LNCAP (cell line): ENCODE results near the gene FBXO17.

Source experiments
- CTCF ChIP-seq: fragments of 450-650 bp; IDR thresholded peaks from 2 replicates; pipeline ENCODE4 v1.5.1; 2017; ENCODE audit warnings: mild to moderate bottlenecking

FBXO17 gene

GRCh38 chr19:38893341-38893771 is 82.2 kb downstream of the FBXO17 start:
- no peak for TF ChIP-seq CTCF

GRCh38 chr19:38892841-38893240 is 82.7 kb downstream of the FBXO17 start:
- no peak for TF ChIP-seq CTCF

DNA sequence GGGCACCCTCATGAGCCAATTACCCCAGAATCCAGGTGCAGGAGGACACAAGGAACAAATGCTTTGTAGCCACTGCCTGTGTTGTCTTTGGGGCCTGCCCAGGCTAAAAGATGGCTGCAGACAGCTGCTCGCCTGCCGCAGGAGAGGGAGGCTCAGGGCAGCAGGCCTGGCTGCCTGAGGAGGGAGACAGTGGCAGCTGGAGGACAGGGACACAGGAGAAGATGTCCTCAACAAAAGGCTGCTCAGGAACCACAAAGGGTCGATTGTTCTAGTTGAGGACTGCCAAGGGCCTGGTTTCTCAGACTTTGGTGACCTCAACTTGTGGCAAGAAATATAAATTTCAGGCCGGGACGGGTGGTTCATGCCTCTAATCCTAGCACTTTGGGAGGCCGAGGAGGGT is 83.8 kb downstream of the FBXO17 start:
- no peak for TF ChIP-seq CTCF
